Prostate gland (tissue), 2 donors: ENCODE data around the gene NSF. TPM values are rescaled to one million over a fixed set of nuclear protein-coding genes. Genes with fewer than 3 reads are reported as not detected.
A peak's percentile ranks its signal among the peaks of the same experiment; 100 is the strongest.

Source experiments
- DNase-seq: peaks from one replicate; pipeline ENCODE4 v3.0.0-alpha.2; 2019; ENCODE audit warnings: low spot score
- H3K27ac ChIP-seq, 2 donors: fragments of 200-600 bp; sonication (generic); 2 replicates each; pipeline ENCODE4 v1.5.1; 2017 to 2019
- H3K27me3 ChIP-seq: fragments of 200-600 bp; sonication (generic); replicated peaks from 2 replicates; pipeline ENCODE4 v1.5.1; 2019; ENCODE audit not compliant: insufficient read depth
- H3K36me3 ChIP-seq, 2 donors: fragments of 200-600 bp; sonication (generic); 1 replicate in 1 of 2; 2 replicates in 1 of 2; pipeline versions ENCODE4 v1.5.1 to v1.8.1; 2017 to 2019
- H3K4me1 ChIP-seq: fragments of 200-600 bp; sonication (generic); replicated peaks from 2 replicates; pipeline ENCODE4 v1.5.1; 2019
- H3K4me3 ChIP-seq, 2 donors: fragments of 200-600 bp; sonication (generic); 2 replicates each; pipeline ENCODE4 v1.5.1; 2017 to 2019
- H3K9me3 ChIP-seq: fragments of 200-600 bp; sonication (generic); 2 replicates; pipeline ENCODE4 v1.5.1; 2017
- POLR2A ChIP-seq: fragments of 450-650 bp; IDR thresholded peaks from one replicate; pipeline ENCODE4 v1.6.1; 2016; ENCODE audit warnings: antibody characterized with exemption, mild to moderate bottlenecking
- POLR2AphosphoS5 ChIP-seq: sonication (generic); formaldehyde crosslinking; IDR thresholded peaks from one replicate; pipeline ENCODE4 v1.6.1; 2017; ENCODE audit warnings: antibody characterized with exemption
- WGBS: methylation state at CpG from one replicate; pipeline ENCODE4 v1.1.5; 2018; 5-methylcytosine and 5-hydroxymethylcytosine counted together
- intact Hi-C: fragments of 100-400 bp; cut with DNase I; formaldehyde crosslinking; loops from one replicate; pipeline ENCODE4 v1.14.2; 2022
- total RNA-seq, 2 donors: library from RNA; depleted of rRNA; stranded (reverse); fragments of >200 nt; gene quantifications; one replicate each; pipeline ENCODE4 v1.1.0, GENCODE V29; 2016
- TF ChIP-seq, protein P1 (sequence below), 4 experiments: fragments of 200-600 bp in 2 of 4; fragments of 450-650 bp in 2 of 4; sonication (generic) in 2 of 4; IDR thresholded peaks; 1 replicate in 3 of 4; 2 replicates in 1 of 4; pipeline ENCODE4 v1.5.1; 2016 to 2019; ENCODE audit warnings: antibody characterized with exemption in 4 of 4, mild to moderate bottlenecking in 2 of 4, moderate library complexity in 2 of 4

NSF gene
- total RNA-seq, 2 donors from 2014 or later = 24.7 to 48.1 TPM

DNA sequence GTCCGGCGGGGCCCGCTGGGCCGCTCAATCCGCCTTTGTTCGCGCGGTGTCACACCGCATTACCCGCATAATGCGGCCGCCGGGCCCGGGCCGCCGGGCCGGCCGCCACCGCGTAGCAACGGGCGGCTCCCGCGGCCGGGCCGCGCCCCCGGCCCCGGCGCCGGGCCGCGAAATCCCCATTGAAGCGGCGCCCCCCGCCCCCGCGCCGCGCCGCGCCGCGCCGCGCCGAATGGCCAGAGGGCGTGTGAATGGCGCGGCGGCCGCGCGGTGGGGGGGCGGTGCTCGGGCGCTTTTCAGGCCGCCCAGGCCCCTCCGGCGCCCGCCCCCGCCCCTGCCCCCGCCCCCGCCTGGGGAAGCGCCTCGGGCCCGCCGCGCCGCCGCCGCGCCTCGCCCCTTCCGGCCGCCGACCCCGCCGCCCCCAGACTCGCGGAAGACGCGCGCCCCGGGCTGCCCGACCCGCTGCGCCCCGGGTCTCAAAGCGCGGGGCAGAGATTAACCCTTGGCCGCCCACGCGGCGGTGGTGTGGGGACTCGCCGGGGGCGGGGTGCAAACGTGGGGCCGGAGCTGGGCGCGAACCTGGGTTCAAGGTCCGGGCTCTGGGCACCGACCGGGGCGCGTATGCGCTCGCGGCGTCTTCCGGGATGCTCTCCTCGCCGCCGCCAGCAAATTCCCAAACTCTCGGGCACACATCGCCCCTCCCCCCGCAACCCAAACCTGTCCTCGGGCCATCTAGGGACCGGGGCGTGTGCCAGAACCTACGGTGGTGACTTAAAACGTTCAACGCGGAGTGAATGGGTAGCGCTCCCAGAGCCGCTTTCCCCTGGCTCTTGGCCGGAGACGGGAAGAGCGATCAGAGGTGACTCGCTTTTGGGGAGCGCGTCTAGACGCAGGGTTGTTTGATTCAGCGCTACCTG, 181.3 kb downstream of the NSF start:
- no peak for DNase-seq
- TF ChIP-seq POLR2AphosphoS5 = peak; percentile 19
- TF ChIP-seq, protein P1, sequence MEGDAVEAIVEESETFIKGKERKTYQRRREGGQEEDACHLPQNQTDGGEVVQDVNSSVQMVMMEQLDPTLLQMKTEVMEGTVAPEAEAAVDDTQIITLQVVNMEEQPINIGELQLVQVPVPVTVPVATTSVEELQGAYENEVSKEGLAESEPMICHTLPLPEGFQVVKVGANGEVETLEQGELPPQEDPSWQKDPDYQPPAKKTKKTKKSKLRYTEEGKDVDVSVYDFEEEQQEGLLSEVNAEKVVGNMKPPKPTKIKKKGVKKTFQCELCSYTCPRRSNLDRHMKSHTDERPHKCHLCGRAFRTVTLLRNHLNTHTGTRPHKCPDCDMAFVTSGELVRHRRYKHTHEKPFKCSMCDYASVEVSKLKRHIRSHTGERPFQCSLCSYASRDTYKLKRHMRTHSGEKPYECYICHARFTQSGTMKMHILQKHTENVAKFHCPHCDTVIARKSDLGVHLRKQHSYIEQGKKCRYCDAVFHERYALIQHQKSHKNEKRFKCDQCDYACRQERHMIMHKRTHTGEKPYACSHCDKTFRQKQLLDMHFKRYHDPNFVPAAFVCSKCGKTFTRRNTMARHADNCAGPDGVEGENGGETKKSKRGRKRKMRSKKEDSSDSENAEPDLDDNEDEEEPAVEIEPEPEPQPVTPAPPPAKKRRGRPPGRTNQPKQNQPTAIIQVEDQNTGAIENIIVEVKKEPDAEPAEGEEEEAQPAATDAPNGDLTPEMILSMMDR (IDR thresholded peaks at IDR 0.05) = no peak
- Histone ChIP-seq H3K27ac (peak overlapping the region in 1 of 2 donors; percentile 67), H3K4me1 (no peaks in the 10 kb centered on the region), H3K4me3 (peak overlapping the region; percentile 44 to 54), H3K27me3 (no peaks in the 10 kb centered on the region), H3K36me3 (no peaks in the 10 kb centered on the region), H3K9me3 (no peaks in the 10 kb centered on the region)
- intact Hi-C loops = no loop called here
- 2% methylated on average over 63 of the region's 135 CpGs for WGBS

DNA sequence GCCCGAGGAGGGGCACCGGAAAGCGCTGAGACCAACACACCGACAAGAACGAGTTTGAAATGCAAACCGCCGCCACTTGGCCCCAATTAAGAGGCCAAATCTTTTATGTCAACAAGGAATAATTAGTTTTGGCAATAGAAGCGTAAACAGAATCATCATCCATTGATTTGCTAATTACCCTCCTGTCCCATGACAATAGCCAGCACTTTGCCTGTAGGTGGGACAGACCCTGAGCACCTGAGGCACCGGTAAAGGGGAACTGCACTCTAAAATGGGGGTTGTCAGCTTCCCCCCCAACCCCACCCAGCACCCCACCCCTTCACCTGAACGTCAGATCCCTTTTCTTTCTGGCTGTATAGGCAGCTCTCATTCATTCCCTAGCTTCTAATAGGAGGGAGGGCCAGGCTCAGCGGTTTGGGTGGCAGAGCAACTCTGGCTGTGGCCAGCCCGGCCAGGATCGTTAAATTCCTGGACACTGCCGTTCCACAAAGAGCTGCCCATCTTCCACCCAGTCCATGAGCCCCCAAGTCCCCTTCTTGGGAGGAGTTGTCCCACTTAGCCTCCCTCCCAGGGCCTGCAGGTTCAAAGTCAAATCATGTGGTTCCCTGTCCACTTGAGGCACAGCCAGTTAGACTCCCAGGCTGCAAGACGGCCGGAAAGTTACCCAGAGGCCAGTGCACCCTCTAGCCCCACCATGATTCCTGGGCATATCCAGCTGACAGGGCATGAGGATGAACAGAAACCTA, 182.2 kb downstream of the NSF start:
- no peaks in the 10 kb centered on the region for H3K36me3 ChIP-seq
- peak overlapping the region; percentile 44 to 49 for H3K4me3 ChIP-seq
- no peaks in the 10 kb centered on the region for H3K9me3 ChIP-seq
- TF ChIP-seq, protein P1 (IDR thresholded peaks at IDR 0.05) = no peak
- TF ChIP-seq POLR2AphosphoS5 = no peak
- TF ChIP-seq POLR2A = no peak
- no peak for DNase-seq
- 33% methylated on average over 16 of the region's 16 CpGs for WGBS
- no peaks in the 10 kb centered on the region for H3K27me3 ChIP-seq
- H3K4me1 ChIP-seq = no peaks in the 10 kb centered on the region
- intact Hi-C loops = no loop called here
- H3K27ac ChIP-seq = no peak overlapping the region

DNA sequence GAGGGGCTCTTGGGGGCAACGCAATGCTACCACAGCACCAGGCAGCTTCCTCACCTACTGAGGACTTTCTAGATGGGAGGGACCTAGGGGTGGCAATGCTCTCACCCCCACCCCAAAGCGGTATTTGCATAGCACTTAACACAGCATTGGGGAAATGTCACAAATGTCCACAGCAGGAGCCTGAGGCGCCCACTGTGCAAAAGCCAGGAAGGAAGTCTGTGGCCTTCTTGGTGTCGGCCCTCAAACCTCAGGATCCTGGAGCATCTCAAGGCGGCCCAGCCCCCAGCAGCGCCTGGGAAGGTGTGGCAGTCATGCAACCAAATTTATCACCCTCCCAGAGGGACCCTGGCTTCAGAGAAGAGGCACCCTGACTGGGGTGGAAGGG, 182.7 kb downstream of the NSF start:
- intact Hi-C loops = no loop called here

DNA sequence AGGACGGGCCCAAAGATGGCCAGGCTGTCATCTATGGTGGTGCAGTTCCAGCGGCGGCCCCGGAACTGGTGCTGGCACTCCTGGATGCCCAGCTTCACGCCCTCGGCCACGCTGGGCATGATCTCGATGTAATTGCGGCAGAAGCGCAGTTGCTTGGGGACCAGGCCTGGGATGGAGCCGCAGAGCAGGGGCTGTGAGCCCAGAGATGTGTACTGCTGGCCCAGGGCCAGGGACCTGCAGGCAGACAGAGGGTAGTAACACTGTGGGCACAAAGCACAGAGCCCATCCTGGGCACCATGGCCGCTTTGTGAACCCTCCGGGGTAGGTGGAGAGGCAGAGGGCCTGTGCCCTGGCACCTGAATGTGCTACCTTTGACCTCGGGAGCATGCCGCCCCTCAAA, 183.2 kb downstream of the NSF start:
- TF ChIP-seq, protein P1 (IDR thresholded peaks at IDR 0.05) = no peak
- TF ChIP-seq POLR2AphosphoS5 (no peak), POLR2A (no peak)
- DNase-seq = no peak
- intact Hi-C loops = no loop called here
- no peak overlapping the region for H3K4me3 ChIP-seq
- H3K9me3 ChIP-seq = no peaks in the 10 kb centered on the region
- H3K36me3 ChIP-seq = no peaks in the 10 kb centered on the region
- H3K4me1 ChIP-seq = no peaks in the 10 kb centered on the region
- WGBS = 87% methylated on average over 15 of the region's 15 CpGs
- H3K27ac ChIP-seq = no peak overlapping the region
- H3K27me3 ChIP-seq = no peaks in the 10 kb centered on the region

More for the DNA sequence above, 182.7 kb downstream of the NSF start:
- no peak overlapping the region for H3K27ac ChIP-seq
- H3K27me3 ChIP-seq = no peaks in the 10 kb centered on the region
- 86% methylated on average over 6 of the region's 6 CpGs for WGBS
- no peak for DNase-seq
- no peaks in the 10 kb centered on the region for H3K4me1 ChIP-seq
- TF ChIP-seq POLR2A (no peak), POLR2AphosphoS5 (no peak)
- TF ChIP-seq, protein P1 (IDR thresholded peaks at IDR 0.05) = no peak
- no peaks in the 10 kb centered on the region for H3K36me3 ChIP-seq
- H3K9me3 ChIP-seq = no peaks in the 10 kb centered on the region
- no peak overlapping the region for H3K4me3 ChIP-seq
